ENCODE measurements around the gene ANTXR1. TPM values are rescaled to one million over a fixed set of nuclear protein-coding genes. Genes with fewer than 3 reads are reported as not detected.

Gene ANTXR1
- total and polyA plus RNA-seq, 2 of the 8 experiments (the other 6 are each of a cell fraction or from before 2014, with no cell fraction given): 15.8 to 44.3 TPM

DNA sequence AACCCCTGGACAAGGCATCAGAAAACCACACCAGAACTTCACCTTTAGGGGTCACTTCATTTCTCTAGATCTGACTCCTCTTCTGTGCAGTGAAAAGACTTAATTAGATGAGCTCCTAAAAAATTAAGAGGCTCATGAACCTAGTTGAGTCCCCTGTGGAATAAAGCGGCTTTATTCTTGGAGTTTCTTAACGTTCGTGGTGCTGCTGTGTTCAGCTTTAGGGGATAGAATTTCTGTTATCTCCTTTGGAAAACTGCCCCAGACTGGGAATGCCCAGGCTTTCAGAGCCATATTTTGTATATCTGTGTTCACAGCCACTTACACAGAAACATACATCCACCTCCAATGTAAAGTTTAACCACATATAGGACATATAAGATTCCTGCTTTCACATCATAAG, 165.8 kb downstream of the ANTXR1 start:
- Histone ChIP-seq H2BK15ac (ENCODE audit: low read length) (no peak overlapping the region), H2BK12ac (ENCODE audit: low read depth, low read length) (no peak overlapping the region), H3K4ac (replicated peaks; ENCODE audit: insufficient read length, low read depth, low read length) (no peak overlapping the region), H3K4me1 (replicated peaks in 1 of 4; ENCODE audit: control insufficient read depth in 3 of 4, insufficient read depth in 4 of 4, low read length in 3 of 4) (peaks cover 8 to 21% (median 14%) of the 10 kb centered on the region in 4 experiments), H3K18ac (ENCODE audit: extremely low read depth, low read length) (no peak overlapping the region), H3K27me3 (replicated peaks in 1 of 4; ENCODE audit: control insufficient read depth in 3 of 4, extremely low read depth in 1 of 4, insufficient read depth in 3 of 4, low read length in 3 of 4) (no peaks in the 10 kb centered on the region), H4K5ac (ENCODE audit: insufficient read length, low read depth, low read length) (no peak overlapping the region), H2AFZ (ENCODE audit: low read length) (no peak overlapping the region), H3K9ac (replicated peaks in 1 of 4; ENCODE audit: extremely low read depth in 1 of 4, low read depth in 3 of 4, low read length in 3 of 4) (no peak overlapping the region), H2BK20ac (ENCODE audit: low read length) (no peak overlapping the region), H4K8ac (ENCODE audit: extremely low read depth, insufficient read depth, low read length) (no peak overlapping the region), H3K4me3 (ENCODE audit: extremely low read depth in 1 of 4, insufficient read depth in 2 of 4, low read depth in 3 of 4, low read length in 4 of 4) (peak overlapping the region in 1 of 4 experiments; percentile 16; a peak in 1 of 8 replicates), H4K91ac (replicated peaks; ENCODE audit: insufficient read length, low read length) (no peak overlapping the region), H3K14ac (ENCODE audit: insufficient read length) (no peak overlapping the region), H3K56ac (replicated peaks; ENCODE audit: insufficient read length, low read depth, low read length) (no peak overlapping the region), H3K9me3 (ENCODE audit: insufficient read depth in 2 of 2, low read depth in 1 of 2, low read length in 1 of 2) (no peaks in the 10 kb centered on the region), H2BK120ac (replicated peaks; ENCODE audit: low read depth, low read length) (no peak overlapping the region), H2BK5ac (ENCODE audit: low read depth, low read length) (no peak overlapping the region), H3K27ac (ENCODE audit: low read depth, low read length) (no peak overlapping the region), H3K79me1 (ENCODE audit: low read depth, low read length) (no peaks in the 10 kb centered on the region), H3K23ac (ENCODE audit: insufficient read length) (no peak overlapping the region), H3K79me2 (ENCODE audit: control insufficient read depth in 1 of 2, insufficient read depth in 2 of 2, low read length in 2 of 2) (no peaks in the 10 kb centered on the region), H2AK5ac (ENCODE audit: low read depth, low read length) (no peak overlapping the region), H3K4me2 (ENCODE audit: insufficient read depth in 1 of 2, low read depth in 2 of 2, low read length in 2 of 2) (peak overlapping the region in 1 of 2 experiments; percentile 51; a peak in 1 of 4 replicates), H4K20me1 (replicated peaks in 1 of 2; ENCODE audit: control insufficient read depth in 1 of 2, insufficient read depth in 2 of 2, low read length in 2 of 2) (no peaks in the 10 kb centered on the region), H3K36me3 (ENCODE audit: control insufficient read depth in 2 of 4, insufficient read depth in 4 of 4, low read length in 3 of 4) (no peaks in the 10 kb centered on the region; a peak in 1 of 8 replicates), H3K23me2 (ENCODE audit: low read depth, low read length) (no peaks in the 10 kb centered on the region)
- FAIRE-seq (no peak), DNase-seq (ENCODE audit: low read depth in 1 of 2, low spot score in 2 of 2) (no peak)
- TF ChIP-seq BACH1 (IDR thresholded peaks at IDR 0.05; ENCODE audit: low read length) (no peak), SUZ12 (IDR thresholded peaks at IDR 0.05; ENCODE audit: low read length) (no peak)
- TF ChIP-seq, protein P1, sequence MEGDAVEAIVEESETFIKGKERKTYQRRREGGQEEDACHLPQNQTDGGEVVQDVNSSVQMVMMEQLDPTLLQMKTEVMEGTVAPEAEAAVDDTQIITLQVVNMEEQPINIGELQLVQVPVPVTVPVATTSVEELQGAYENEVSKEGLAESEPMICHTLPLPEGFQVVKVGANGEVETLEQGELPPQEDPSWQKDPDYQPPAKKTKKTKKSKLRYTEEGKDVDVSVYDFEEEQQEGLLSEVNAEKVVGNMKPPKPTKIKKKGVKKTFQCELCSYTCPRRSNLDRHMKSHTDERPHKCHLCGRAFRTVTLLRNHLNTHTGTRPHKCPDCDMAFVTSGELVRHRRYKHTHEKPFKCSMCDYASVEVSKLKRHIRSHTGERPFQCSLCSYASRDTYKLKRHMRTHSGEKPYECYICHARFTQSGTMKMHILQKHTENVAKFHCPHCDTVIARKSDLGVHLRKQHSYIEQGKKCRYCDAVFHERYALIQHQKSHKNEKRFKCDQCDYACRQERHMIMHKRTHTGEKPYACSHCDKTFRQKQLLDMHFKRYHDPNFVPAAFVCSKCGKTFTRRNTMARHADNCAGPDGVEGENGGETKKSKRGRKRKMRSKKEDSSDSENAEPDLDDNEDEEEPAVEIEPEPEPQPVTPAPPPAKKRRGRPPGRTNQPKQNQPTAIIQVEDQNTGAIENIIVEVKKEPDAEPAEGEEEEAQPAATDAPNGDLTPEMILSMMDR (IDR thresholded peaks at IDR 0.05; ENCODE audit: control extremely low read depth in 1 of 3, insufficient read depth in 1 of 3, low read depth in 1 of 3, low read length in 3 of 3): no peak
- CTCF ChIA-PET (ENCODE audit: partially characterized antibody): interaction anchor here (1.0 to 3.1 kb wide), 4 partner anchors 10 to 272 kb away, joined by 3 to 15 read pairs (median 4); no protein-coding TSS in a partner anchor
- POLR2A ChIA-PET (ENCODE audit: partially characterized antibody): interaction anchor here (0.7 to 1.0 kb wide), 2 partner anchors 15 to 54 kb away, joined by 4 read pairs; no protein-coding TSS in a partner anchor
- WGBS, 2 experiments (ENCODE audit: extremely low coverage in 1 of 2, insufficient coverage in 1 of 2, insufficient read length in 1 of 2, insufficient replicate concordance in 2 of 2, low coverage in 1 of 2, low lambda C conversion rate in 2 of 2, missing lambda C conversion rate in 1 of 2): 64% methylated on average over 3 of the region's 3 CpGs; no CpG with 5 or more reads in 1 of the 2 experiments

Measured in H1 (cell line).